Tibial nerve (tissue), 4 donors: Measurements from ENCODE around the gene ITGA5. TPM values are rescaled to one million over a fixed set of nuclear protein-coding genes. Genes with fewer than 3 reads are reported as not detected.

Experiments used
- DNase-seq, 2 donors: peaks; one replicate each; pipeline ENCODE4 v3.0.0-alpha.2; 2019; ENCODE audit warnings: low spot score in 2 of 2
- H3K27ac ChIP-seq, 4 donors: fragments of 200-600 bp; sonication (generic) in 3 of 4; one replicate each; pipeline ENCODE4 v1.5.1; 2017 to 2019; ENCODE audit warnings: mild to moderate bottlenecking in 1 of 4
- H3K27me3 ChIP-seq, 2 donors: fragments of 200-600 bp; sonication (generic) in 1 of 2; one replicate each; pipeline versions ENCODE4 v1.5.1 to v1.6.0; 2017 to 2019
- H3K36me3 ChIP-seq, 3 donors: fragments of 200-600 bp; sonication (generic); one replicate each; pipeline ENCODE4 v1.5.1; 2018 to 2019
- H3K4me1 ChIP-seq, 4 donors: fragments of 200-600 bp; sonication (generic) in 3 of 4; one replicate each; pipeline ENCODE4 v1.5.1; 2017 to 2019
- H3K4me3 ChIP-seq, 4 donors: fragments of 200-600 bp; sonication (generic) in 3 of 4; one replicate each; pipeline ENCODE4 v1.5.1; 2017 to 2019; ENCODE audit warnings: mild to moderate bottlenecking in 1 of 4, moderate library complexity in 1 of 4
- H3K9me3 ChIP-seq, 4 donors: fragments of 200-600 bp; sonication (generic) in 3 of 4; one replicate each; pipeline ENCODE4 v1.5.1; 2017 to 2019
- EP300 ChIP-seq, 2 donors: sonication (generic); formaldehyde crosslinking; IDR thresholded peaks; one replicate each; pipeline ENCODE4 v1.6.1; 2017; ENCODE audit warnings: antibody characterized with exemption in 2 of 2, mild to moderate bottlenecking in 1 of 2
- POLR2A ChIP-seq, 2 donors: fragments of 450-650 bp; IDR thresholded peaks; one replicate each; pipeline ENCODE4 v1.6.1; 2017; ENCODE audit warnings: antibody characterized with exemption in 2 of 2, mild to moderate bottlenecking in 2 of 2, moderate library complexity in 2 of 2
- WGBS, 2 donors: methylation state at CpG; one replicate each; pipeline ENCODE4 v1.1.5; 2018; 5-methylcytosine and 5-hydroxymethylcytosine counted together
- total RNA-seq, 4 donors: library from RNA; depleted of rRNA; stranded (reverse); fragments of >200 nt; gene quantifications; one replicate each; pipeline ENCODE4 v1.1.0, GENCODE V29; 2016
- TF ChIP-seq, protein P1 (sequence below), 5 experiments: fragments of 200-600 bp in 3 of 5; fragments of 450-650 bp in 2 of 5; sonication (generic) in 3 of 5; IDR thresholded peaks; one replicate each; pipeline ENCODE4 v1.5.1; 2016 to 2019; ENCODE audit warnings: antibody characterized with exemption in 5 of 5, mild to moderate bottlenecking in 3 of 5, moderate library complexity in 2 of 5

Gene ITGA5
- total RNA-seq, 4 donors from 2014 or later, result 73.6 to 145 (median 123) TPM

- Histone ChIP-seq H3K9me3 (no peaks in the 10 kb centered on the region), H3K27ac (no peak overlapping the region), H3K36me3 (no peaks in the 10 kb centered on the region), H3K4me3 (no peak overlapping the region), H3K27me3 (no peaks in the 10 kb centered on the region), H3K4me1 (peaks cover 0 to 66% (median 11%) of the 10 kb centered on the region in 4 donors)
- DNase-seq, result no peak
- WGBS, 2 donors, result 50 to 66% methylated on average over 4 of the region's 4 CpGs
- TF ChIP-seq POLR2A (IDR thresholded peaks at IDR 0.05), result no peak
- no peak for TF ChIP-seq EP300 (IDR thresholded peaks at IDR 0.05)
- TF ChIP-seq, protein P1, sequence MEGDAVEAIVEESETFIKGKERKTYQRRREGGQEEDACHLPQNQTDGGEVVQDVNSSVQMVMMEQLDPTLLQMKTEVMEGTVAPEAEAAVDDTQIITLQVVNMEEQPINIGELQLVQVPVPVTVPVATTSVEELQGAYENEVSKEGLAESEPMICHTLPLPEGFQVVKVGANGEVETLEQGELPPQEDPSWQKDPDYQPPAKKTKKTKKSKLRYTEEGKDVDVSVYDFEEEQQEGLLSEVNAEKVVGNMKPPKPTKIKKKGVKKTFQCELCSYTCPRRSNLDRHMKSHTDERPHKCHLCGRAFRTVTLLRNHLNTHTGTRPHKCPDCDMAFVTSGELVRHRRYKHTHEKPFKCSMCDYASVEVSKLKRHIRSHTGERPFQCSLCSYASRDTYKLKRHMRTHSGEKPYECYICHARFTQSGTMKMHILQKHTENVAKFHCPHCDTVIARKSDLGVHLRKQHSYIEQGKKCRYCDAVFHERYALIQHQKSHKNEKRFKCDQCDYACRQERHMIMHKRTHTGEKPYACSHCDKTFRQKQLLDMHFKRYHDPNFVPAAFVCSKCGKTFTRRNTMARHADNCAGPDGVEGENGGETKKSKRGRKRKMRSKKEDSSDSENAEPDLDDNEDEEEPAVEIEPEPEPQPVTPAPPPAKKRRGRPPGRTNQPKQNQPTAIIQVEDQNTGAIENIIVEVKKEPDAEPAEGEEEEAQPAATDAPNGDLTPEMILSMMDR (IDR thresholded peaks at IDR 0.05), result no peak
These were observed 8.0 kb upstream of the ITGA5 start for GRCh38 chr12:54427106-54427505.

DNA sequence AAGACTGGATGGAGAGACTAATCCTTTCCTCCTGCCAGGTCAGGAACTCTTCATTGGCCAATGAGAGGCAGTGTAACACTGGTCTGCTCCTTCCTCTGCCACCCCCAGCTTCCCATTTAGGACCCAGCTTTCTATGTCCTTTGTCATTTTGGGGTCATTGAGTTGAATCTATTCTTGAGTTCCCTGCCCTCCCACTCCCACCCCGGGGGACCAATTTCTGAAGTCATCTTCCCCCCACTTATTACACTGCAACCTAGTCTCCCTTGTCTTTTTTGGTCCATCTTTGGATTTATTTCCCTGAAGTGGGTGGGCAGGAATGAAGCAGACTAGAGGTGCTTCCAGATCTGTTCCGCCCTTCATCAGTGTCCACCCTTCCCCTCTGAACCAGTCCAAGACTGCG lies 7.6 kb upstream of the ITGA5 start:
- WGBS, 2 donors, result 72% methylated on average over 3 of the region's 3 CpGs
- peaks cover 0 to 67% (median 12%) of the 10 kb centered on the region in 4 donors for H3K4me1 ChIP-seq
- H3K36me3 ChIP-seq, result no peaks in the 10 kb centered on the region
- no peak overlapping the region for H3K4me3 ChIP-seq
- DNase-seq, result no peak
- H3K9me3 ChIP-seq, result no peaks in the 10 kb centered on the region
- no peak overlapping the region for H3K27ac ChIP-seq
- no peaks in the 10 kb centered on the region for H3K27me3 ChIP-seq
- TF ChIP-seq POLR2A (IDR thresholded peaks at IDR 0.05) (no peak), EP300 (IDR thresholded peaks at IDR 0.05) (no peak)
- TF ChIP-seq, protein P1 (IDR thresholded peaks at IDR 0.05), result no peak

DNA sequence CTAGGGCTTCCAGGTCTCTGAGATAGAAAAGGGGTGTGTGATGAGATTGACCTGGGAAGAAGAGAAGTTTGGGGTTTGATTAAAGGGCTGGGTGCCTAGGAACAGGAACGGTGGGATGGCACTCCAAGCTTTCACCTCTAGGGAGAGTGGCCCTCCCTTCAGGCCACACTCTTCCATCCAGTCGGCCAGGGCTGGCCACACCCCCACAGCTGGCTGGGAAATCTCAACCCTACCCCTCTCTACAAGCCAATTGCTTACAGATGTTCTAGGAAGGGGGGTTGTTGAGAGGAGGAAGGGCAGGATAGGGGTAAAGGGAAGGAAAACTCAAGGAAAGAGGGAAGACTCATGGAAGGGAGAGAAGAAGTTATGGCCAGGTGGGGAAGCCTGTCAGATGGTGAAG lies 6.6 kb upstream of the ITGA5 start:
- H3K4me3 ChIP-seq, result no peak overlapping the region
- H3K36me3 ChIP-seq, result no peaks in the 10 kb centered on the region
- no peak overlapping the region for H3K27ac ChIP-seq
- no peak for DNase-seq
- no peaks in the 10 kb centered on the region for H3K9me3 ChIP-seq
- H3K4me1 ChIP-seq, result peaks cover 0 to 77% (median 14%) of the 10 kb centered on the region in 4 donors
- H3K27me3 ChIP-seq, result no peaks in the 10 kb centered on the region
- TF ChIP-seq EP300 (IDR thresholded peaks at IDR 0.05) (no peak), POLR2A (IDR thresholded peaks at IDR 0.05) (no peak)
- TF ChIP-seq, protein P1 (IDR thresholded peaks at IDR 0.05), result no peak
- 17 to 35% methylated on average over 2 of the region's 2 CpGs for WGBS, 2 donors

DNA sequence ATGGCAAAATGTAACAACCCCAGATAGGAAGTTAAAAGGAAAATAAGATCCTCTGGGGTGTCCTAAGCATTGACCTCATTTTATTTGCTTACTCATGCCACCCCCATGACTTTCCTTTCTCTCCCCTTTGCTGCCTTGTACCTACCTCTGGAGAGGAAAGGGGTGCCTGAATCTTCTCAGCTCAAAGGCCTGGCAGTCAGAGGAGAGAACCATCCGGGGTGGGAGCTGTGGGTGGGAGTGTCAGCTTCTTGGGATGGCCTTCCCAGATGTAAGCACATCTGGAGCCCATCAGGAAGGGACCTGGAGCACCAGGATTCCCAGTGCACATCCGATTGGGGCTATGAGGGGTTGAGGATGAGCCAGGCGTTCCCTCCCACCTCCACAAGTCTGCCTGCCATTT lies 5.2 kb upstream of the ITGA5 start:
- Histone ChIP-seq H3K4me1 (peaks cover 0 to 88% (median 19%) of the 10 kb centered on the region in 4 donors), H3K4me3 (no peak overlapping the region), H3K36me3 (no peaks in the 10 kb centered on the region), H3K27me3 (no peaks in the 10 kb centered on the region), H3K9me3 (no peaks in the 10 kb centered on the region), H3K27ac (peak overlapping the region in 1 of 4 donors; percentile 39)
- TF ChIP-seq POLR2A (IDR thresholded peaks at IDR 0.05) (no peak), EP300 (IDR thresholded peaks at IDR 0.05) (no peak)
- TF ChIP-seq, protein P1 (IDR thresholded peaks at IDR 0.05), result no peak
- WGBS, 2 donors, result 51 to 57% methylated on average over 1 to 3 of the region's 3 CpGs
- no peak for DNase-seq

GRCh38 chr12:54423816-54424150 lies 4.7 kb upstream of the ITGA5 start:
- Histone ChIP-seq H3K4me3 (no peak overlapping the region), H3K36me3 (no peaks in the 10 kb centered on the region), H3K27me3 (no peaks in the 10 kb centered on the region), H3K27ac (peak overlapping the region in 1 of 4 donors; percentile 39), H3K4me1 (peaks cover 0 to 87% (median 17%) of the 10 kb centered on the region in 4 donors), H3K9me3 (no peaks in the 10 kb centered on the region)
- WGBS, 2 donors, result 79 to 87% methylated on average over 5 of the region's 5 CpGs
- TF ChIP-seq EP300 (IDR thresholded peaks at IDR 0.05) (no peak), POLR2A (IDR thresholded peaks at IDR 0.05) (no peak)
- TF ChIP-seq, protein P1 (IDR thresholded peaks at IDR 0.05), result no peak
- DNase-seq, result no peak
